GM20431 (cell line): ENCODE results near the gene SMARCD1.

Experiments
- in situ Hi-C: fragments of 300-500 bp; cut with MseI, MboI; formaldehyde crosslinking; loops from one replicate; pipeline ENCODE4 v1.15.0; 2020; ENCODE audit warnings: low sequenced_read_pairs; ENCODE audit not compliant: unreplicated experiment

Gene SMARCD1

DNA sequence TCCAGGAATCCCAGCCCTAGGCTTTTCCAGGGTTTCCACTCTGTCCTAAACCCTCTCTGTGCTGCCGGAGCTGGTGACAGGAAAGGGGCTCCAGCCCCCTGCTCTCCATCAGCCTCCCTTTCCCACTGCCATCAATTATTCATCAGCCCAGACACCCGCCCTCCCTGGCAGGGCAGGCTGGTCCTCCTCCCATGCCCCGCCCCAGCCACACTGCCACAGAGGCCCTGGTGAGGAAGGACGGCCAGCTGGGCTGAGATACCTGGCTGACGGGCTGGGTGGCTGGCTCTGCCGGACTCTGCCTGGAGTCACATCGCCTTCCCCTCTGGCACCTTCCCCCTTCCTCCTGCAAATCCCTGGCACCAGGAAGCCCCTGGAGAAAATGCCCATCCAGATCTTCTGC is 11.9 kb upstream of the SMARCD1 start:
- in situ Hi-C loops = no loop called here

DNA sequence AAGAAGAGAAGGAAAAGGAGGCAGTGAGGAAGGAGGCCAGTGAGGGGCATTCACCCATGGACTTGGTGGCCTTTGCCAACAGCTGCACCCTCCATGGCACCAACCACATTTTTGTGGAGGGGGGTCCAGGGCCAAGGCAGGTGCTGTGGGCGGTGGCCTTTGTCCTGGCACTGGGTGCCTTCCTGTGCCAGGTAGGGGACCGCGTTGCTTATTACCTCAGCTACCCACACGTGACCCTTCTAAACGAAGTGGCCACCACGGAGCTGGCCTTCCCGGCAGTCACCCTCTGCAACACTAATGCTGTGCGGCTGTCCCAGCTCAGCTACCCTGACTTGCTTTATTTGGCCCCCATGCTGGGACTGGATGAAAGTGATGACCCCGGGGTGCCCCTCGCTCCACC is 11.4 kb upstream of the SMARCD1 start:
- in situ Hi-C loops = no loop called here

- in situ Hi-C loops = no loop called here
These were observed 10.0 kb upstream of the SMARCD1 start for GRCh38 chr12:50074936-50075807.

GRCh38 chr12:50075808-50076170 is 9.4 kb upstream of the SMARCD1 start:
- in situ Hi-C loops = no loop called here

DNA sequence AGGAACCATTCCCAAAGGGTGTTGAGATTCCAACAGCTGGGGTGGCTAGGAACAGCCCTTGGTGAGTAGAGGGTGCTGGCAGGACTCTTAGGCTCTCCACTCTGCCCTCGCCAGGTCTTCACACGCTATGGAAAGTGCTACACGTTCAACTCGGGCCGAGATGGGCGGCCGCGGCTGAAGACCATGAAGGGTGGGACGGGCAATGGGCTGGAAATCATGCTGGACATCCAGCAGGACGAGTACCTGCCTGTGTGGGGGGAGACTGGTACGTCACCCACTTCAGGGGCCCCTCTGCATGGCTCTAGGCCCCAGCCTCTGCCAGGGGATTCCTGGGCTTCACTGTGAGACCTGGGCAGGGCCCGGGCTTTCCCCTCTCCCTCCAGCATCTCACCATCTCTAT is 8.0 kb upstream of the SMARCD1 start:
- in situ Hi-C loops = no loop called here

DNA sequence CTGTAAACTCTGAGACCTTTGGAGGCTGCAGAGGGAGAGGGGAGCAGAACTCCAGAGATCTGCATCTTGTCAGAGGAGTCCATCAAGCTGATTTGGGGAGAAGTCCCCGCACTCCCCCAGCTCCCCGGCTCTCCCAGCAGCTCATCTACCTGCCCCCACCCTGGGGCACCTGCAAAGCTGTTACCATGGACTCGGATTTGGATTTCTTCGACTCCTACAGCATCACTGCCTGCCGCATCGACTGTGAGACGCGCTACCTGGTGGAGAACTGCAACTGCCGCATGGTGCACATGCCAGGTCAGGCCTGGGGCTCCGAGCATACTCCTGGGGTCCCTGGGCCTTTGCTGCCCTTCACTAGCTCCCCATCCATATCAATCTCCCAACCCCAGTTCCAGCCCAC is 6.9 kb upstream of the SMARCD1 start:
- in situ Hi-C loops = no loop called here

DNA sequence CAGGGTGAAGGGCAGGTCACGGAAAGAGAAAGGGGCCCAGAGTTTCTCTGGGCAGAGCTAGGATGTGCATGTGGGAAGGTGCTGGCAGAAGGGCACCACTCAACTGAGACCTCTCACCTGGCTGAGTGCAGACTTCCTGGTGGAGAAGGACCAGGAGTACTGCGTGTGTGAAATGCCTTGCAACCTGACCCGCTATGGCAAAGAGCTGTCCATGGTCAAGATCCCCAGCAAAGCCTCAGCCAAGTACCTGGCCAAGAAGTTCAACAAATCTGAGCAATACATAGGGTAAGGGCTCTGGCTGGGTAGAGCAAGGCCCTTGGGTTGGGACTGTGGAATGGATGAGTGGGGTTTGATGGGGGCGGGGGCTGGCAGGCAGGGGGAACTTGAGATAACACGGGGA is 5.4 kb upstream of the SMARCD1 start:
- in situ Hi-C loops = loop anchor here (10.0 kb wide), 1 partner anchor 95 kb away; no protein-coding TSS in a partner anchor

DNA sequence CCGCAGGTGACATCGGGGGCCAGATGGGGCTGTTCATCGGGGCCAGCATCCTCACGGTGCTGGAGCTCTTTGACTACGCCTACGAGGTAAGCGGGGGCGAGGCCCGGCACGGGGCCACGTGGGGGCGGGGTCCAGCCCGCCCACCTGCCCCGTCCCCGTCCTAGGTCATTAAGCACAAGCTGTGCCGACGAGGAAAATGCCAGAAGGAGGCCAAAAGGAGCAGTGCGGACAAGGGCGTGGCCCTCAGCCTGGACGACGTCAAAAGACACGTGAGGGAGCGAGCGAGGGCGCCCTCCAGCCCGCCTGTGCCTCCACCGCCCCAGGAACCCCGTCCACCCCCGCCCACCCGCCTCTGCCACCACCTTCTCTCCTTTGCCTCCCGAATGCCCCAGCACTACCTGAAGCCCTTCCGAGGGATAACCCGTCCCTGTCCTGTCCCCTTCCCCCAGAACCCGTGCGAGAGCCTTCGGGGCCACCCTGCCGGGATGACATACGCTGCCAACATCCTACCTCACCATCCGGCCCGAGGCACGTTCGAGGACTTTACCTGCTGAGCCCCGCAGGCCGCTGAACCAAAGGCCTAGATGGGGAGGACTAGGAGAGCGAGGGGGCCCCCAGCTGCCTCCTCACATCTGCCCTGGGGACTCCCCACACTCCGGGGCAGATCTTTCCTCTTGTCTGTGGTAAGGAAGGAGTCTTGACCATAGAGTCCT is 3.9 kb upstream of the SMARCD1 start:
- in situ Hi-C loops = loop anchor here (10.0 kb wide), 1 partner anchor 94 kb away; no protein-coding TSS in a partner anchor

GRCh38 chr12:50082644-50083043 is 2.5 kb upstream of the SMARCD1 start:
- in situ Hi-C loops = loop anchor here (10.0 kb wide), 1 partner anchor 92 kb away; no protein-coding TSS in a partner anchor

GRCh38 chr12:50083301-50083700 is 1.8 kb upstream of the SMARCD1 start:
- in situ Hi-C loops = loop anchor here (10.0 kb wide), 1 partner anchor 92 kb away; no protein-coding TSS in a partner anchor

- in situ Hi-C loops = loop anchor here (10.0 kb wide), 1 partner anchor 90 kb away; no protein-coding TSS in a partner anchor
These were observed 750 bp upstream of the SMARCD1 start for GRCh38 chr12:50084409-50084774.

DNA sequence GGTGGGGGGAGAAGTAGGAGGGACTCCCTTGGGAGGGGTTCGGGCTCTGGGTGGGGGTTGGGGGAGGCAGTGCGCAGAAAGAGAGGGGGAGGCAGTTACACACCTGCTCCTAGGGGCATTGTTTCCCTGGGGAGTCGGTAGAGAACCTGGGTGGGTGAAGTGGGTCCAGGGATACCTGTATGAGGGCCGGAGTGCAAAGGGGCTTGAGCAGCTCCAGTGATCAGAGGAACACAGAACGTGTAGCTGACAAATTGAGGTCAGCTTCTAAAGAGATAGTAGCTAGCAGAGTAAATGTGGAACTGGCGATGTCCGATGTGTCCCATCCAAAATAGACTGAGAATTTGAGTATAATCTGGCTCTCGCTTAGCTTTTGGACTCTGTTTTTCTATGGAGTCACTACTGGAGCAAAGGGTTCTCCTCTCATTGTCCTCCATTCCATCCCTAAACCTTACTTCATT is 502 bp downstream of the SMARCD1 start:
- in situ Hi-C loops = loop anchor here (10.0 kb wide), 1 partner anchor 89 kb away; no protein-coding TSS in a partner anchor

DNA sequence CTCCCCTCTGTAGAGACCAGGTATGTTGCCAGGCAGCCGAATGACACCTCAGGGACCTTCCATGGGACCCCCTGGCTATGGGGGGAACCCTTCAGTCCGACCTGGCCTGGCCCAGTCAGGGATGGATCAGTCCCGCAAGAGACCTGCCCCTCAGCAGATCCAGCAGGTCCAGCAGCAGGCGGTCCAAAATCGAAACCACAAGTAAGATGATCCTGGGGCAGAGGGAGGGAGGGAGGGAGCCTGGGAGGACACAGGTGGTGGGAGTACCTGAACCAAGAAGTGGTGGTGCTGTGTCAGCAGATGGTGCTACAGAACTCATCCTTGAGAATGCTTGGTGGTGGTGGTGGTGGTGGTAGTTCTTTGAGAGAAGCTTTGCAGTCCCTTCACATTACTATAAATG is 1.0 kb downstream of the SMARCD1 start:
- in situ Hi-C loops = loop anchor here (10.0 kb wide), 1 partner anchor 89 kb away; no protein-coding TSS in a partner anchor

- in situ Hi-C loops = loop anchor here (10.0 kb wide), 1 partner anchor 88 kb away; no protein-coding TSS in a partner anchor
These were observed 2.0 kb downstream of the SMARCD1 start for GRCh38 chr12:50087151-50087550.

- in situ Hi-C loops = loop anchor here (10.0 kb wide), 1 partner anchor 87 kb away; no protein-coding TSS in a partner anchor
These were observed 2.9 kb downstream of the SMARCD1 start for GRCh38 chr12:50087995-50088394.

DNA sequence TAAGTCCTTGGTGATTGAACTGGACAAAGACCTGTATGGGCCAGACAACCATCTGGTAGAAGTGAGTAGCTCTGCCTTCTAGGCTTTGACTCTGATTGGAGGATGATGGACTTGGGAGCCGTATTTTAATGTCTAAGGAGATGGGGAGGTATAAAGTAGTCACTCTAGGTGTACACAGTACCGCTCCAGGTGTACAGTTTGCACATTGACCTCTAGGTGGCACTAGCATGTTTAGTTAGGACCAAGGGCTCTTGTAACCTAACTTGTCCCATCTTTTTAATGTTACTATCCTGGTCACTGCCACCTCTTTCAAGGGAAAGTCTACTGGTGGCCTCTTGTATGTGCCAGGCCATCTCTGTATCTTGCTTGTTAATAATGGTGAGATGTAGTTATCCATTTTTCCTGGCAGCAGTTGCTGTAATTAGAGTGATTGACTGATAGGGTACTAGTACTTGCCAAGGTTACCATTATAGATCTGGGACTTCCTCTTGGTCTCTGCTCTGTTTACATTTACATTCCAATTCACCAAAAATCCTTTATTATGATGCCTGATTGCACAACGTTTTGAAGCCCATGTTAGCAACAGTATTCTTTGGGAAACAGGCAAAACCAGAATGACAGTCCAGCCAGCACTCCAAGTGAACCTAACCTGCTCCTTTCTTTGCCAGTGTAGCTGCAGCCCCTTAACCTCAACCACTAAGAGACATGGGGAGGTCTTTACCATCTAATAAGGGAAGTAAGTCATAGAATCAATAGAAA is 3.6 kb downstream of the SMARCD1 start:
- in situ Hi-C loops = loop anchor here (10.0 kb wide), 1 partner anchor 86 kb away; no protein-coding TSS in a partner anchor

- in situ Hi-C loops = loop anchor here (10.0 kb wide), 1 partner anchor 85 kb away; no protein-coding TSS in a partner anchor
These were observed 4.6 kb downstream of the SMARCD1 start for GRCh38 chr12:50089730-50090129.

DNA sequence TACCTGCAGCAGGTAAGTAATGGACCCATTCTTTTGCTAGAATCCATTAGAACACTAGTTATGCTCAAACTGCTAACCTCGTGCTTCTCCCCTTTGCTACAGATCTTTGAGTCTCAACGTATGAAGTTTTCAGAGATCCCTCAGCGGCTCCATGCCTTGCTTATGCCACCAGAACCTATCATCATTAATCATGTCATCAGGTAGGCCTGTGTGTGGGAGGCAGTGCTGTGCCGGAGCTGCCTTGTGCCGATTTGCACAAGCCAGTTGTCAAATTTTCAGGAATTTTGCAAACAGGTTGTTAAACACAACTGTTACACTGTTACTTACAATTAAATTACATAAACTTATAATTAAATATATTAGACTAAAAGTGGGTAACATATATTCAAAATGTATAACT is 5.2 kb downstream of the SMARCD1 start:
- in situ Hi-C loops = no loop called here

DNA sequence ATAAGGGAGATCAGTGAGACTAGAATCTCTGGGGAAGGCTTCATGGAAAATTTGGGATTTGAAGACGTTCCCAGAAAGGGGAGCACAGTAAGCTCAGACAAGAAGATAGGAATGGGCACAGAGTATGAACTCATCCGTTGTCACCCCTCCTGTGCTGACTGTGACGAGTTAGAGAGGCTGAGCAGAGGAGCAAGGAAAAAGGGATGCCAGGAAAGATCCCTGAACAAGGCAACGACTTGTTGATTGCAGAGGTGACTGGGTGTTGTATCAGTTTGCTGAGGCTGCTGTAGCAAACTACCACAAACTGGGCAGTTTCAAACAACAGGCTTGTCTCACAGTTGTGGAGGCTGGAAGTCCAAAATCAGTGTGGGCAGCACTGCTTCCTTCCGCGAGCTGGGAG is 12.8 kb downstream of the SMARCD1 start:
- in situ Hi-C loops = no loop called here
